ENCODE measurements around the gene GPR50.

- TF ChIP-seq CTCF (IDR thresholded peaks at IDR 0.05; ENCODE audit: low read depth, low read length, missing input control) (no peak), RXRA (IDR thresholded peaks at IDR 0.05) (no peak), TAF1 (conservative IDR thresholded peaks at IDR 0.05) (no peak), RAD21 (IDR thresholded peaks at IDR 0.05) (no peak), FOXA1 (IDR thresholded peaks at IDR 0.05) (no peak), GABPA (IDR thresholded peaks at IDR 0.05 in 1 of 2, conservative IDR thresholded peaks at IDR 0.05 in 1 of 2) (no peak), EGR1 (IDR thresholded peaks at IDR 0.05; ENCODE audit: low read depth in 2 of 2) (no peak), MAX (IDR thresholded peaks at IDR 0.05) (no peak), ATF3 (IDR thresholded peaks at IDR 0.05) (no peak), REST (IDR thresholded peaks at IDR 0.05) (no peak), YY1 (IDR thresholded peaks at IDR 0.05) (no peak)
These were observed 30.5 kb downstream of the GPR50 start for GRCh38 chrX:151206871-151207270.
